GM19099 (cell line): ENCODE measurements around the gene FASN.

Experiments
- POLR2A ChIP-seq: IDR thresholded peaks from 3 replicates; pipeline ENCODE4 v1.6.1; 2011; ENCODE audit warnings: low read depth; ENCODE audit not compliant: insufficient read length; ENCODE audit errors: extremely low read depth

FASN gene

DNA sequence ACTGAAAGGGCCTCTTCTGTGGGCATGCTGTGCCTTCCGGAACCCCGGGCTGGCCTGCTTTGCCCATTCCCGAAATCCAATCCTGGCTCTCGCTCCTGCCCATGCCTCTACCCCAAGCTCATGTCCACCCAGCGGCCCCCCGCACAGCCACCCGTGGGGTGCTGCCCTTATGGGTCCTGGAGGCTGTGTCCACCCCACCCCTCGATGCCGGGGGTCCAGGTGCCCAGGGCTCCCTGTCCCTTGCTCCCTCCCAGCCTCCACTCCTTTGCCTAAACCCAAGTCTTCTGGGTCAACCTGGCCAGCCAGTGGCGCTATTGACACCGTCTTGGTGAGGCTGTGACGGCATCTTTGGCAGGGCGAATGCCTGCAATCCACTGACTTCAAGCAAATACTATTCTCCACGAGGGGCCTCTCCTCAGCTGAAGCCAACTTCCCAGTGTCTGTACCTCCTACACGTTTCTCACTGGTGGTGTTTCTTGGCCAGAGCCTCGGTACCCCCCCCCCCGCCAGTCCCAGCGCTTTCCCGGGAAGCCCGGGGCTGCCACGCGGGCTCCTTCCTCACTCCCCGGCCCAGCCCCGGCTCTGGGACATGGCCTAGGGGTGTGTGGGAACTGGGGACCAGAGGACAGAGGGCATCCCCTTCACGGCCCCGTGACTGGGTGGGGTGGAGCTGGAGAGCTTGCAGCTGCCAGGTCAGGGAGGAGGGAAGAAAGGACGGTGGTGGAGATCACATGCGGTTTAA, 20.2 kb downstream of the FASN start:
- no peak for TF ChIP-seq POLR2A

DNA sequence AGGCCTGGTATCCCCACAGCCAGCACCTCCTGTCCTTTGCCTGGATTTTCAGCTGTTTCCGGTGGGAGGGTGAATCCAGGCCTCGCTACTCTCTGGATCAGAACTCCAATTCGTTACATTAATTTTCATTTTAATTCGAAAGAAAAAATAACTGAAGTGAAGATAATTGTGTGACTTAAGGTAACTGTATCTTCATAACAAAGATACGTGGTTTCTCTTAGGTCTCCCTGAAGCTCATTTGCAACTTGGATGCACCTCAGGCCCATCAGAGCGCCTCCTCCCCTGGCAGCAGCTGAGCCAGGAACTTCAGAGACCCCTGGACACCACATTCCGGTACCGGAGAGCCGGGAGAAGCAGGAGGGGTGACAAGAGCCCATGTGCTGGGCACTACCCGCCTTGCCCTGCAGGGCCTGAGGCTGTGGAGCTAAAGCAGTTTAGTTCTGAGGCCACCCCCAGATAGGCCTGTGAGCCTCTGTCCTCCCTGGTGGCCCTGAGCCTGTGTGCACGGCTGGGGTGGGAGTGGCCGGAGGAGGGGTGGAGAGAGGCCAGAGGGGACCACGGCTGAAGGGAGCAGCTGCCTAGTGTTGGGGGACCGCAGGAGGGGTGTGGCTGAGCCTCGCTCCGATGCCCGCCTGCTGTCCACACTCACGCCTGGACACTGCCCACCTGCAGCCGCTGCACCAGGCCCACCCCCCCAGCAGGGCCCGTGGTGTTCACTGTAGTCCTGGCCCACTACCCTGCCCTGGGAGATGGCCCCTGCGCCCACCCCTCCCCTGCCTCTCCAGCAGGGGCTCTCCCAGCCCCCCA, 21.0 kb downstream of the FASN start:
- TF ChIP-seq POLR2A: peak; percentile 12

DNA sequence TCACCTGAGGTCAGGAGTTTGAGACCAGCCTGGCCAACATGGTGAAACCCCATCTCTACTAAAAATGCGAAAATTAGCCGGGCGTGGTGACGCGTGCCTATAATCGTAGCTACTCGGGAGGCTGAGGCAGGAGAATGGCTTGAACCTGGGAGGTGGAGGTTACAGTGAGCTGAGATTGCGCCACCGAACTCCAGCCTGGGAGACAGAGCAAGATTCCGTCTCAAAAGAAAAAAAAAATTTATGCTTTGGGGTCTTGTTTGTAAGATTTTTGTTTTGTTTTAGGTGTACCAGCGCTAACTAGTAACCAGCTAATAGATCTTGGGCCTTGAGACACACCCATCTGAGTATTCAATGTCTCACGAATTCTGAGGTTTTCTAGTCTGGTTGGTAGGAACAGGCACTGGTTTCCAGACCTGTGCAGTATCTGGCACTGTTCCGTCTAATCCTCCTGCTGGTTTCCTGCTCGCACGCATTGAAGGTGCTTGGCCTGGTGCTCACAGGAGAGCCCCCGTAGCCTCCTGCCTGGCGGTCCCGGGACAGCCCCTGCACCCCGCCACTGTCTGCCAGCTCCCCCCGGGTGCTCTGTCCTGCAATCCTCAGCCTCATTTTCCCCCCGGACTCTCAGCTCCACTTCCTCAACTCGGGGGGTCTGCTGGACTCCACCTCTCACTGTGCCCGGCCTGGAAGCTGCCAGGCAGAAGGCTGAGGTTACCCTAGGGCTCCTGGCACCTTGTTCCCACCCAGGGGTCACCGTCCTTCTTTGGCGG, 21.8 kb downstream of the FASN start:
- TF ChIP-seq POLR2A: no peak

DNA sequence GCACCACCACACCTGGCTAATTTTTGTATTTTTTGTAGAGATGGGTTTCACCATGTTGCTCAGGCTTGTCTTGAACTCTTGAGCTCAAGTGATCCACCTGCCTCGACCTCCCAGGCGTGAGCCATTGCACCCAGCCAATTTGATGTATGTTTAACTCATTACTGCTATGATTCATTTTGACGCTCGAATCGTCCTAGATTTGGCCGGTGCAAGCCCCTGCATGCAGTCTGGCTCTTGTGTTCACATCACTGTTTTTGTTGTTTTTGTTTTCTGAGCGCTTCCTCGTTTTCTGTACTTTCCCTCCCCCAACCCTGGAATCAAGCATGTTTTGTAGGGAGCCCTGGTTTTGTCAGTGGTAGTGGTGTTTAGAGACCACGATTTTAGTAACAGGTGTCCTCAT, 24.6 kb downstream of the FASN start:
- TF ChIP-seq POLR2A: no peak

DNA sequence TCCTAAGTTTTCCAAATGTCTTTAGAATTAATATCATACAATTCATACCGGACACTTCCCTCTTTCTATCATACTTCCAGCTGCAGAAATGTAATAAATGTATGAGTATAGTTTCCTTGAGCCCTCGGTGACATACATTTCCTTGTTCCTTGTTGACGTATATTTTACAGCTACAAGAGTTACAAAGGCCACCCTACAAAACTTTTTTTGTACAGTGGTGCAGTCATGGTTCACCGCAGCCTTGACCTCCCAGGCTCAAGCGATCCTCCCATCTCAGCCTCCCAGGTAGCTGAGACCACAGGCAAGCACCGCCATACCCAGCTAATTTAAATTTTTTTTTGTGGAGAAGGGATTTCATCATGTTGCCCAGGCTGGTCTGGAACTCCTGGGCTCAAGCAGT, 25.2 kb downstream of the FASN start:
- no peak for TF ChIP-seq POLR2A

DNA sequence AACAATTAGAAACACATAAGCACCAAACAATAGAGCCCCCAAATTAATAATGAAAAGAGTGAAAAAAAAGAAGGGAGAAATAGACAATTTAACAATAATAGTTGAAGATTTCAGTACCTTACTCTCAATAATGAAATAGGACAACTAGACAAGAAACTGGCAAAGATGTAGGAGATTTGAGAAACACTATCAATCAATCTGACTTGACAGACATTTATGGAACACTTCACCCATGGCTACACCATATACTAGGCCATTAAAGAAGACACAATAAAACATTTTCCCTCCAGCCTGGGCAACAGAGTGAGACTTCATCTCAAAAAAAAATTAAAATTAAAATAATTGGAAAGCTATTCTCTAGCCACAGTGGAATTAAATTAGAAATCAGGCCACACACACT, 27.4 kb downstream of the FASN start:
- no peak for TF ChIP-seq POLR2A

DNA sequence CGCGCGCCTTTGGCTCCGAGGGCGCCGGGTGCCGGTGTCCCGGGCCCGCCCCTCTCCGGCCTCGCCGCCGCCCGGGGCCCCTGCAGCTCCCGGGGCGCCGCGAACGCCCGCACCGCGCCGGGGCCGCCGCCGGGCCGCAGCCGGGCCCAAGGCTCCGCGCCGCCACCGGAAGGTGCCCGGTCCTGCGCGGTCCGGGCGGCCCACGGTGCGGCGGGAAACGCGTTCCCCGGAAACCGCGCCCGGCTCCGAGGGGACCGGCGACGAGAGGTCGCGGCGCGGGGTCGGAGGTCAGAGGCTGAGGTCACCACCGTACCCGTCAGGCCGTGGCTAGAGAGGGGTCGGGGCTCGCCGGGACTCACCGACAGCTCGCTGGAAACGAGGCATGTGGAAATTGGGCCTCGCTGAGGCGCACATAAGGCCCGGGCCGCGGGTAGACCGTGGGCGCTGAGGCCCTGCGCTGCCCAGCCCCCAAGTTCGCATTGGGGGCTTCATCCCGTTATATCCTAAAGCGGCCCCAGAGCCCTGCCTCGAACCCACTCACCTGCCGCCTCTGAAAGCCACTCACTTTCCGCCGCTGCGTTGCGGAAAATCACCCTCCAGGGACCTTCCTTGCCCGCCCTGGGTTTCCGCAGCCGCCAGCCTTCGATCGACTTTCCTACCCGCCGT, 32.3 kb downstream of the FASN start, which contains the start of gene DUS1L:
DUS1L (minus strand) TSS at position 167 of the 666 bp plus-strand sequence. CDS start 745 bp downstream, outside the sequence.
- TF ChIP-seq POLR2A: peak; percentile 73

DNA sequence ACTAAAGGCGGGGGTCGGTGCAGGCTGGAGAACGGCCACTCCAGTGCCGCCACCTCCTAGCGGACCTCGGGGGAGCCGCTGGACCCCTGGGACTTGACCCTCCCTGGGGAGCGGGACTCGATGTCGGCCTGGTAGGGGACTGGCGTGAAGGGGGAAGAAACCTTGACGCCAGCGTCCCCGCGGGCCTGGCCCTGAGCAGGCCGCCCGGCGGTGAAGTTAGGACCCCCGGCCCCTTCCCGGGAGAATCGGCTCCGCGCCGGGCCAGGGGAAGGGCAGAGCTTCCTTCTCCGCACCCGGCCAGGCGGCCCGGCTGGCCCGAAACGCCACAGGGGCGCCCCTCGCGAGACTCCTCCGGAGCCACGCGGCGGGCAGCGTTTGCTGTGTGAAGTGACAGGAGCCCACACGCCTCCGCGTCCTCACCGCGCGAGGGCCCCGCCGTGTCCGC, 32.8 kb downstream of the FASN start:
- no peak for TF ChIP-seq POLR2A

DNA sequence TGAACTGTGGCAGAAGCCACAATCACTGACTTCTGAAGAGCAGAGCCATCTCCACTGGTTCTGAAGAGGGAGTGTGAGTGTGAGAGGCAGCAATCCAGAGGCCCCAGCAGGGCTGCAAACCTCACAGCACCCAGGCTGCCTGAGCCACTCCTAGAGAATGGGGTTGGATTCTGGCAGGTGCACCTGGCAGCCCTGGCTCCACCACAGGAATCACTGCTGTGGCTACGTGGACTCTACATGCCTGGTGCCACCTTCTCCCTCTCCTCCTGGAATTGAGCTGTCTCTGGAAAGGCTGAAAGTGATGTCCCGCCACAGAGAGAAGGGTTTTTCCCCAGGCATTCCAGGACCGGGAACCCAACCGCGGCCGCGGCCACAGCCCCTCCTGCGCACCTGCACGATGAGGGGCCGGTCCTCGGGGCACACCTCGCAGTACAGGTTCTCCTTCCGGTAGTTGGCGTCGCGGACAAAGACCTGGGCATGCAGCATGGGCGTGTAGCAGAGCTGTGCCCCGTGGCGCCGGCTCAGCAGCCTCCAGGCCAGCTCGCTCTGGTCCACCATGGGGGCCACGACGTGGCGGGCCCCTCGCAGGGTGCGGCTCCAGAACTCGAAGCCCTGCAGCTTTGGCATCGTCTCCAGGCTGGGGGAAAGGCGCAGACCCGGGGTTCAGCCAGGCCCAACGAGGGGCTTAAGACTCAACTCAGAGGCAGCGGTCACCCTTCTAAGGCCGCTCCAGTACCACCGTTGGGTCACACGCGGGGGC, 33.4 kb downstream of the FASN start:
- TF ChIP-seq POLR2A: no peak

DNA sequence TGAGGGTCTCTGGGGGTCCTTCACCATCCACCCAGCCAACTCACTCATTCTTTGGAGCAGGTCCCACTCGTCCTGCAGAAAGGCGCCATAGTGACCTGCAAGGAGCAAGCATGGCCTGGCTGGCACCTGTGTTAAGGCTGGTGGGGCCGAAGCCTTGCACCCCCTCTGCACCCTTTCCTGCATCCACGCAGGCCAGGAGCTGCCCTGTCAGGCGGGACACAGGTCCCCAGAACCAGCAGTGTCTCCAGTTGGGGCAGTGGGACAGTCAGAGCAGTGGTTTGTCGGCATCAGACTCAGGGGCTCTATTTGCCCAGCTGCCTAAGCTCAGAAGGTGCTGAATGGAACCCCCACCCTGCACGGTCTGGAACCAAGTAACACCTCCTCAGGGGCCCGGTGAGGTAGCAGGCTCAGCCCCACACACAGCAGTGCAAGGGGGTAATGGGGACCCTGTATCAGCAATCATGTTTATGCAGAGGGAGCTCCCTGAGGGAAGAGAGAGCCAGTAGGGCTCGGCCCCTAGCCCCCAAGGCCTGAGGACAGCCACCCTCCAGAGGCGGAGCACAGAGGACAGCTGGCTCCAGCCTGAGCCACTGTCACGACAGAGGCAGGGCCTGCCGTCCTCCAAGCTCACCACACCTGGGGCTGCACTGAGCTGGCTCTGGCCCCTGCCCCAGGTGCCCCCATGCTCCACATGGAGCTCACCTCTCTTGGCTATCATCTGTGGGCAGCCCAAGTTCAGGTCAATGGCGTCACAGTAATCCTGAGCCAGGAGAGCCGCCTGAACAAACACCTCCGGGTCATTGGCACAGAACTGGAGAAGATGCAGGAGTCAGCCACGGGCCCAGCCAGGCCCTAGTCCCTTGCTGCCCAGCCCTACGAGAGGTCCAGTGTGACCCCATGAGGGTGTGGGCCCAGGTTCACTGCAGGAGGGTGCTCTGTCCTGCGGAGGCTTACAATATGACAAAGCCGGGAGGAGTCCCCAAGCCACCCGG, 34.3 kb downstream of the FASN start:
- TF ChIP-seq POLR2A: no peak

DNA sequence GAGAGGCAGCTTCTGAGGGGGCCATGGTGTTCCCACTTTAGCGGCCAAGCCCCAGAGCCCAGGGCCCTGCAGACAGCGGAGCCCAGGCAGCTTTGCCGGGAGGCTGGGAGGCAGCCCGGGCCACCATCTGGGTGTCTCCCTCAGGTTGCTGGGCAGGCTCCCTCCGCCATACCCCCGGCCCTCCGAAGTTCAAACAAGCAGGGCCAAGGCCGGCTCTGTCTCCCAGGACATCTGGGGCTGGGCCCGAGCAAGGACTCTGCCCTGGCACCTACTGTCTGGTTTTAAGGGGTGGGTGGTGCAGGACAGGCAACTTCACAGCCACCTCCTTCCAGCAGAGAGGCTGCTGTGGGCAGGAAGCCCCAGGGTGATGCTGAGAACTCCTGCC, 35.1 kb downstream of the FASN start:
- no peak for TF ChIP-seq POLR2A

DNA sequence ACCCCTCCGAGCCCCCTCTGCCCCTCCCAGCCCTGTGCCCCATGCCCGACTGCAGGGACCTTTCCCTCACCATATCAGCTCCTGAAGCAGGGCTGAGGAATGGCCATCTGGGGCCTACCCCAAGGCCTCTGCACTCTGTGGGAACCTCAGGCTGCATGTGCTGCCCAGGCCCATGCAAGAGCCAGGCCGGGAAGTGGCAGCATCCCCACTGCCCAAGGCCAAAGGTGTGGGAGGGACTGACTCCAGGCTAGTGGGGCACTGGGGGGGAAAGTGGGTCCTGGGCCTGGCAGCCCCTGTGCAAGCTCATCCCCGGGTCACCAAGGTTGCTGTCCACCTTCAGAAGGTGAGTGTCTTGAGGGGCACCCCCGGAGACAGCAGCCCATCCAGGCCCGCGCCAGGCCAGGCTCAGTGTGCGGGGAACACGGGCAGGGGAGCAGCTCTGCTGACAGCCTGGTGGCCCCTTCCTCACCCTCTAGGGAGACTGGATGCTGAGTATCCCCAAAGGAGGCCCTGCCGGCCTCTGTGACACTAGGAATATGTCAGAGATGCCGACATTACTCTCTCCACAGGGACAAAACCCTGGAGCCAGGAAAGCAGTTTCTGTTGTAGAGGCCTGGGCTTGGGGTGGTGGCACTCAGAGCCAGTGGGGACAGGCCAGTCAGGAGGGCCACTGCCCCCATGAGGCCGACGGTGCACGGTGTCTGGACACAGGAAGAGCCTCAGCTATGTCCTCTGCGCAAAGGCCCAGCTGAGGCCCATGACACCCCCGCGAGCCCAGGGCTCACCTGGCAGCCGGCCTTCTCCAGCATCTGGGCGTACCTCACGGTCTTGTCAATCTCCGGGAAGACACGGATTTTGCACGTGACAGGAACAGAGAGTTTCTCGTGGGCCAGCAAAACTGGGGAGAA, 35.7 kb downstream of the FASN start:
- TF ChIP-seq POLR2A: no peak
